GM23248 (cell line): ENCODE measurements around the gene RBMXL3.

Experiments
- EZH2 ChIP-seq: fragments of 200-600 bp; sonication (generic); IDR thresholded peaks from 2 replicates; pipeline ENCODE4 v1.6.1; 2018; ENCODE audit warnings: antibody characterized with exemption, mild to moderate bottlenecking; ENCODE audit not compliant: insufficient read depth, poor library complexity, severe bottlenecking
- EZH2phosphoT487 ChIP-seq: fragments of 200-600 bp; sonication (generic); IDR thresholded peaks from 2 replicates; pipeline ENCODE4 v1.6.1; 2018; ENCODE audit warnings: antibody characterized with exemption, moderate library complexity, mild to moderate bottlenecking, low read depth; ENCODE audit not compliant: insufficient read depth

DNA sequence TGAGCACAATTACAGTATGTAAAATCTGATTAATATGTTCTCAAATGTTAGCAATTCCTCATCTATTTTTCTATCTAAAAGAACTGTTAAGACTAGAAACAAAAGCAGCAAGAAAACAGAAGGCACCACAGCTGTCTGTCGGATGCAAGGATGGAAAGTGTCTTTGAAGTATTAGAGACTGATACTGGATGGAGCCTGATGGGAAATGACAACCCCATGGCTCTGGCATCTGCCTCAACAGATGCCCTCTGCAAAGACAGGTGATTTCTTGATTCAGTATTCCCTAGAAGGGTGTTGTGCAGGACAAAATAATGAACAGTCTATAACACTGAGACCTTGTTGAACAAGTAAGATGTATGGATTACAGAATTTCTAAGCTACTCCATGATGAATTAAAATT, 24.9 kb downstream of the RBMXL3 start:
- TF ChIP-seq EZH2 (no peak), EZH2phosphoT487 (no peak)
